ENCODE results near the gene APLNR. TPM values are rescaled to one million over a fixed set of nuclear protein-coding genes. Genes with fewer than 3 reads are reported as not detected.
A peak's percentile ranks its signal among the peaks of the same experiment; 100 is the strongest.

APLNR gene
- total and polyA plus RNA-seq, 4 donors, result 0.23 to 27.7 (median 17.8) TPM; not detected in 1

DNA sequence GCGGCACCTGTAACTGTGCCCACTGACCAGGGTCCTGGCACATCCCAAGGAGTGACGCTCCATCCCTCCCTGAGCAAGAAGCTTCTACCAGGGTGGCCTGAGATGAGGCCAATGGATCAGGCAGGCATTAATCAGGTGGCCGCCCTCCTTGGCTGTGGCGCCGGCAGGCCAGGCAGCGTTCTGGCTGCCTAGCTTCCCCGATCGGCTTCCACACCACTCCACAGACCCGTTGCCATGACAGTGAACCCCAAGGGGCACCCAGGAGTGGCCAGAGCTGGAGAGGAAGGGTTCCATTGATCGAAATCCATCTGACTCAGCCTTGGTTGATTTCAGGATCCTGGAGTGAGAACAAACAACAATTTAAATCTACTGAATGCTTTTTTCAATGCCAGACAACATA is 34.8 kb downstream of the APLNR start:
- Histone ChIP-seq H3K36me3 (ENCODE audit: control insufficient read depth in 1 of 2, insufficient read depth in 2 of 2, low read length in 1 of 2) (no peaks in the 10 kb centered on the region), H3K27me3 (ENCODE audit: control insufficient read depth in 1 of 2, insufficient read depth in 2 of 2, low read length in 1 of 2) (no peaks in the 10 kb centered on the region), H3K9me3 (ENCODE audit: control insufficient read depth, low read length) (no peaks in the 10 kb centered on the region), H3K4me3 (ENCODE audit: low read length in 2 of 2) (no peak overlapping the region), H3K4me1 (ENCODE audit: control insufficient read depth in 1 of 2, insufficient read depth in 2 of 2, low read length in 2 of 2) (no peaks in the 10 kb centered on the region), H3K27ac (ENCODE audit: low read depth in 1 of 2, low read length in 2 of 2) (no peak overlapping the region)
- ATAC-seq (ENCODE audit: low FRiP score), result peak; percentile 53
- intact Hi-C loops (cut with DNase I), result no loop called here
- 46 to 68% methylated on average over 10 of the region's 10 CpGs for WGBS, 2 donors
- DNase-seq, result peak in 1 of 2 donors; percentile 55

DNA sequence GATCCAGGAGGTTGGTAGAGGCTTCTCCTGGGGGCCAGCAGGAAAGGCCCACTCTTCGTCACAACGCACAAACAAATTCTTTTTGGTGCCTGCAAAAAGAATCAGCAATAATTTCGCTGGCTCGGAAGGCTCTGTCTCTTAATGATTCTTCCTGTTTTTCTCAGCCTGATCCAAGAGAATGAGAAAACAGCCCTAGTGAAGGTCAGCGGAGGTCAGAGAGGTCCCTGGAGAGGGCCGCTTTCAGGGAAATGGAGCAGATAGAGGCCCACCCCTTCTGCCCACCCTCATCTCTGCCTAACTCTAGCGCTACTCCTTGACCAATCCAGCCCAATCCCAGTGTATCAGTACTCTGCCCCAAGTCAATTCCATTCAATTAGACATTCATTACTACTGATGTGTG is 36.1 kb downstream of the APLNR start:
- H3K27ac ChIP-seq (ENCODE audit: low read depth in 1 of 2, low read length in 2 of 2), result no peak overlapping the region

DNA sequence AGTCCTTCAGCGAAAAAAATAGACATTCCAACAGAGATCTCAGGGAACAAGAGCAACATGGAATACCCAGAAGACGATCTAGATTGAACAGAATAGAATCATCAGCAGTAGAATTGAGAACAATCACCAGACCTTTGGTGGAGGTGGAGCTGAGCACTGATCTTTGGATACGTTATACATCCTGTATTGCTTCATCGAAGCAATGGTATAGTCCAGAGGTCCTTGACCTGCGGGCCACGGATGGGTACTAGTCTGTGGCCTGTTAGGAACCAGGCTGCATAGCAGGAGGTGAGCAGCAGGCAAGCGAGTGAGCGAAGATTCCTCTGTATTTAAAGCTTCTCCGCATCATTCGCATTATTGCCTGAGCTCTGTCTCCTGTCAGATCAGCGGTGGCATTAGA is 37.7 kb downstream of the APLNR start:
- no peaks in the 10 kb centered on the region for H3K4me1 ChIP-seq (ENCODE audit: control insufficient read depth in 1 of 2, insufficient read depth in 2 of 2, low read length in 2 of 2)
- no peak for DNase-seq
- no peaks in the 10 kb centered on the region for H3K9me3 ChIP-seq (ENCODE audit: control insufficient read depth, low read length)
- H3K27me3 ChIP-seq (ENCODE audit: control insufficient read depth in 1 of 2, insufficient read depth in 2 of 2, low read length in 1 of 2), result no peaks in the 10 kb centered on the region
- no peak overlapping the region for H3K4me3 ChIP-seq (ENCODE audit: low read length in 2 of 2)
- H3K27ac ChIP-seq (ENCODE audit: low read depth in 1 of 2, low read length in 2 of 2), result no peak overlapping the region
- no peaks in the 10 kb centered on the region for H3K36me3 ChIP-seq (ENCODE audit: control insufficient read depth in 1 of 2, insufficient read depth in 2 of 2, low read length in 1 of 2)
- 91 to 93% methylated on average over 11 of the region's 11 CpGs for WGBS, 2 donors
- ATAC-seq (ENCODE audit: low FRiP score), result no peak
- intact Hi-C loops (cut with DNase I), result no loop called here

More for the DNA sequence above, 36.1 kb downstream of the APLNR start:
- Histone ChIP-seq H3K36me3 (ENCODE audit: control insufficient read depth in 1 of 2, insufficient read depth in 2 of 2, low read length in 1 of 2) (no peaks in the 10 kb centered on the region), H3K9me3 (ENCODE audit: control insufficient read depth, low read length) (no peaks in the 10 kb centered on the region), H3K27me3 (ENCODE audit: control insufficient read depth in 1 of 2, insufficient read depth in 2 of 2, low read length in 1 of 2) (no peaks in the 10 kb centered on the region), H3K4me1 (ENCODE audit: control insufficient read depth in 1 of 2, insufficient read depth in 2 of 2, low read length in 2 of 2) (no peaks in the 10 kb centered on the region), H3K4me3 (ENCODE audit: low read length in 2 of 2) (no peak overlapping the region)
- ATAC-seq (ENCODE audit: low FRiP score) (no peak), DNase-seq (no peak)
- intact Hi-C loops (cut with DNase I), result no loop called here
- 47 to 65% methylated on average over 7 of the region's 7 CpGs for WGBS, 2 donors

DNA sequence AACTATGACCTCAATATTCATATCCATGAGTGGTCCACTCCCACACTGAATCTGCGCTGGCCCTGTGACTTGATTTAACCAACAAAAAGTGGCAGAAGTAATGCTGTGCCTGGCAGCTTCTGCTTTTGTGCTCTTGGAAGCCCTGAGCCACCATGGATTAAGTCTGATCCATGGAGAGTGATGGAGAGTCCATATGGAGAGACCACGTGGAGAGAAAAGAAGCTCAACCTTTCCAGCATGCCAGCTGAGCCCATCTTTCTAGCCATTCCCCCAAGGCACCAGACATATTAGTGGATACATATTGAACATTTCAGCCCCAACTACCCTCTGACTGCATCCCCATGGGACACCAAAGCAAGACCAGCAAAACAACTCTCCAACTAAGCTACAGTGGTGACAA is 39.3 kb downstream of the APLNR start:
- ATAC-seq (ENCODE audit: low FRiP score) (no peak), DNase-seq (no peak)
- no peaks in the 10 kb centered on the region for H3K27me3 ChIP-seq (ENCODE audit: control insufficient read depth in 1 of 2, insufficient read depth in 2 of 2, low read length in 1 of 2)
- no peak overlapping the region for H3K27ac ChIP-seq (ENCODE audit: low read depth in 1 of 2, low read length in 2 of 2)
- no peaks in the 10 kb centered on the region for H3K4me1 ChIP-seq (ENCODE audit: control insufficient read depth in 1 of 2, insufficient read depth in 2 of 2, low read length in 2 of 2)
- H3K9me3 ChIP-seq (ENCODE audit: control insufficient read depth, low read length), result no peaks in the 10 kb centered on the region
- no peaks in the 10 kb centered on the region for H3K36me3 ChIP-seq (ENCODE audit: control insufficient read depth in 1 of 2, insufficient read depth in 2 of 2, low read length in 1 of 2)
- intact Hi-C loops (cut with DNase I), result no loop called here
- H3K4me3 ChIP-seq (ENCODE audit: low read length in 2 of 2), result no peak overlapping the region
- WGBS, 2 donors, result 80 to 89% methylated on average over 2 of the region's 2 CpGs

DNA sequence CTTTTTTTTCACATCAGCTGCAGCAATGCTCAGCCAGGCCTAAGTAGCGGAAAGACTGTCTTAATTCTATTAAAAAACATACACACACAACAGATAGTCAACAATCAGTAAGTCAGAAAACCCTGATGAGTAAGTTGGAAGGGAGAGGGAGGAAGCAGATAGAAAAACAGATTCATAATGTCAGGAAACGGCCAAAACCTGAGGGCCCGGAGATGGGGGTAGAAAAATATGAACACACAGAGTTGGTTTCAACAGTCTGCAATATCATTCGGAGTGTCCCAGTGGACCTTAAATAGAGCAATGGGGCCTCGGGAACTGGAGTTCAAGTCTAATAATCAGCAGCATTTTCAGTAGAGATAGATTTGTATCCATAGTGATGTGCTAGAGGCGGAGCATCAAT is 40.5 kb downstream of the APLNR start:
- intact Hi-C loops (cut with DNase I), result no loop called here
- Histone ChIP-seq H3K4me1 (ENCODE audit: control insufficient read depth in 1 of 2, insufficient read depth in 2 of 2, low read length in 2 of 2) (no peaks in the 10 kb centered on the region), H3K36me3 (ENCODE audit: control insufficient read depth in 1 of 2, insufficient read depth in 2 of 2, low read length in 1 of 2) (no peaks in the 10 kb centered on the region), H3K9me3 (ENCODE audit: control insufficient read depth, low read length) (no peaks in the 10 kb centered on the region), H3K4me3 (ENCODE audit: low read length in 2 of 2) (no peak overlapping the region), H3K27me3 (ENCODE audit: control insufficient read depth in 1 of 2, insufficient read depth in 2 of 2, low read length in 1 of 2) (no peaks in the 10 kb centered on the region), H3K27ac (ENCODE audit: low read depth in 1 of 2, low read length in 2 of 2) (no peak overlapping the region)
- ATAC-seq (ENCODE audit: low FRiP score), result no peak
- no peak for DNase-seq
- WGBS, 2 donors, result 80 to 84% methylated on average over 6 of the region's 6 CpGs

DNA sequence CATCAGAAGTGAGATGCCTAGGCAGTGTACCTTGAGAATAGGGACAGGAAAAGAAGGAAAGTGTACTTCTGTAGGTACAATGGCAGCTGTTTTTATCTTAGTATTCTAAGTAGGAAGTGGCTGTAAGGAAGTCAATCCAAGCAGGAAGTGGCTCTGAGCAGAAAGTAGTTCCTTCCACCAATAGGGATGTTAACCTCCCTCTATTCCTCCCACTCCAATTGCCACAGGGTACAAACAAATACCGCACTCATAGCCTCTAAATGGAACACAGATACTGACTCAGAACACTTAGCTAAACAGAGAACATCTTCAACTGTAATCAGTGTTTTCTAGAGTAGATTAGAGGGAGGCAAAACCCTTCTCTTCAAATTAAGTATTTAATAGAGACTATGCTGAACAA is 44.7 kb downstream of the APLNR start:
- 85 to 90% methylated on average over 1 of the region's 1 CpG for WGBS, 2 donors
- Histone ChIP-seq H3K27me3 (ENCODE audit: control insufficient read depth in 1 of 2, insufficient read depth in 2 of 2, low read length in 1 of 2) (no peaks in the 10 kb centered on the region), H3K4me1 (ENCODE audit: control insufficient read depth in 1 of 2, insufficient read depth in 2 of 2, low read length in 2 of 2) (no peaks in the 10 kb centered on the region), H3K4me3 (ENCODE audit: low read length in 2 of 2) (no peak overlapping the region), H3K36me3 (ENCODE audit: control insufficient read depth in 1 of 2, insufficient read depth in 2 of 2, low read length in 1 of 2) (no peaks in the 10 kb centered on the region), H3K9me3 (ENCODE audit: control insufficient read depth, low read length) (no peaks in the 10 kb centered on the region), H3K27ac (ENCODE audit: low read depth in 1 of 2, low read length in 2 of 2) (no peak overlapping the region)
- intact Hi-C loops (cut with DNase I), result no loop called here
- ATAC-seq (ENCODE audit: low FRiP score), result no peak
- DNase-seq, result no peak

DNA sequence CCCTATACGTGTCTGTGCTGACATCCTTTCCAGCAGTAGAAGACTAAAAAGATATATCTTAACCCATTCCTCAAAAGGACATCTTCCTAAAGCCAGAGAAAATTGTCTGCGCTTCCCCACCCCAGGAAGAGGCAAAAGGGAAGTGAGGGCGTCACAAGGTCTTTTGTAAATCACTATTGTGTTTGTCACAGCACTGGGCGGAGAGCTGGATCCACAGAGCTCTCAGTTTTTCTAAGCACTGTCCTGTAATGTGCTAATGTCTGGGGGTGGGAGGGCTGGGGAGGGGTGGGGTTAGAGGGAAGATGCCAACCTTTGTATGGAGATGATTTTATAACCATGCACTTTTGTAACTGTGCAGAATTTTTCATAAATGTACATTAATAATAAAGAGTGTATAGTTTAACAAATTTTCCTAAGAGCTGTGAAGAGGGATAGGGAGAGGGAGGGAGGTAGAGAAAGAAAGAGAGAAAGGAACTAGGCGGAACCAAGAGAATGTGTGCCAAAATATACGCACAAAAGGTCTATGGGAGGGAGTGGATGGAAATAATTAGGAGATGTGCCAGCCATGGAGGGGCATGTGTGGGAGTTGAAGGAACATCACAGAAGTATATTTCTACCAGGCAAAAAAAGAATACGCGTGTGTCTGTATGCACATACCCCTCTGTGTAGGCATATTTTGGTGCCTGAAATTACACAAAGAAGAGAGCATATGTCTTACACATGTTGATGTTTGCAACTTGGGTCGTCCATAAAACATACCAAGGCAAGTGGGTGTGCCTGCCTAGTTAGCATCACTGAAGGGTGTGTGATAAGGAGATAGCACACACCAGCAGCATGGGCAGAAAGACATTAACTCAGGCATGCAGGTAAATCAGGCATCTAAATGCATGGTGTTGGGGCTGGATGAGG is 45.5 kb downstream of the APLNR start:
- Histone ChIP-seq H3K4me1 (ENCODE audit: control insufficient read depth in 1 of 2, insufficient read depth in 2 of 2, low read length in 2 of 2) (no peaks in the 10 kb centered on the region), H3K27ac (ENCODE audit: low read depth in 1 of 2, low read length in 2 of 2) (no peak overlapping the region), H3K27me3 (ENCODE audit: control insufficient read depth in 1 of 2, insufficient read depth in 2 of 2, low read length in 1 of 2) (no peaks in the 10 kb centered on the region), H3K9me3 (ENCODE audit: control insufficient read depth, low read length) (no peaks in the 10 kb centered on the region), H3K4me3 (ENCODE audit: low read length in 2 of 2) (no peak overlapping the region), H3K36me3 (ENCODE audit: control insufficient read depth in 1 of 2, insufficient read depth in 2 of 2, low read length in 1 of 2) (no peaks in the 10 kb centered on the region)
- no peak for DNase-seq
- intact Hi-C loops (cut with DNase I), result no loop called here
- WGBS, 2 donors, result 66 to 71% methylated on average over 9 of the region's 9 CpGs
- ATAC-seq (ENCODE audit: low FRiP score), result no peak

DNA sequence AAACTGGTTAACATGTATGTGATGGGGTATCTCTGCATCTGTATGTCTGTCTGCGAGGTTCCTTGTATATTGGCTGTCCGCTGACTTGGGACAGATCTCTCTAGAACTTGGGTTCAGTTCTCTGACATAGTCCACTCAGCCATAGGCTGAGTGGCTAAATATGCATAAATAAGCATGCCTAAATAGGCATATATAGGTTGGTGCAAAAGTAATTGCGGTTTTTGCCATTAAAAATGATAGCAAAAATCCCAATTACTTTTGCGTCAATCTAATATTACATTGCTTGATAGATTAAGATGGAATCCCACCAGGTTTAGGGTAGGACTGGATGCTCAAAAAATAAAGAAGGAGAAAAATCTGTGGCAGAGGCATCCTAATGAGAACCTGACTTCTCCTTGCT is 46.5 kb downstream of the APLNR start:
- ATAC-seq (ENCODE audit: low FRiP score) (no peak), DNase-seq (no peak)
- 95% methylated on average over 4 of the region's 4 CpGs for WGBS, 2 donors
- no peaks in the 10 kb centered on the region for H3K9me3 ChIP-seq (ENCODE audit: control insufficient read depth, low read length)
- H3K4me1 ChIP-seq (ENCODE audit: control insufficient read depth in 1 of 2, insufficient read depth in 2 of 2, low read length in 2 of 2), result no peaks in the 10 kb centered on the region
- intact Hi-C loops (cut with DNase I), result no loop called here
- no peak overlapping the region for H3K27ac ChIP-seq (ENCODE audit: low read depth in 1 of 2, low read length in 2 of 2)
- H3K36me3 ChIP-seq (ENCODE audit: control insufficient read depth in 1 of 2, insufficient read depth in 2 of 2, low read length in 1 of 2), result no peaks in the 10 kb centered on the region
- no peak overlapping the region for H3K4me3 ChIP-seq (ENCODE audit: low read length in 2 of 2)
- no peaks in the 10 kb centered on the region for H3K27me3 ChIP-seq (ENCODE audit: control insufficient read depth in 1 of 2, insufficient read depth in 2 of 2, low read length in 1 of 2)
